HCT116 (cell line): ENCODE results near the gene CYRIA.

Experiments
- POLR2A ChIP-seq: IDR thresholded peaks from 2 replicates; pipeline ENCODE4 v1.7.0; 2011; ENCODE audit warnings: borderline replicate concordance; ENCODE audit not compliant: insufficient read depth, insufficient read length; ENCODE audit errors: extremely low read depth
- POLR2AphosphoS5 ChIP-seq: IDR thresholded peaks from 2 replicates; pipeline ENCODE4 v1.6.1; 2011; ENCODE audit warnings: mild to moderate bottlenecking, low read depth, low read length, moderate library complexity
- SIN3A ChIP-seq: IDR thresholded peaks from 2 replicates; pipeline ENCODE4 v1.6.1; 2012; ENCODE audit warnings: low read depth
- SP1 ChIP-seq: IDR thresholded peaks from 2 replicates; pipeline ENCODE4 v1.6.1; 2012; ENCODE audit warnings: low read depth
- TF ChIP-seq, protein P1 (sequence below), 3 experiments: fragments of 200-600 bp in 1 of 3; sonication (generic) in 1 of 3; IDR thresholded peaks in 2 of 3; conservative IDR thresholded peaks in 1 of 3; 2 replicates each; pipeline ENCODE4 v1.5.1; 2012 to 2017; ENCODE audit warnings: low read depth in 2 of 3, low read length in 2 of 3, antibody characterized with exemption in 1 of 3, borderline replicate concordance in 1 of 3, control low read depth in 1 of 3, mild to moderate bottlenecking in 1 of 3, mixed read lengths in 1 of 3, mixed run types in 1 of 3, moderate library complexity in 1 of 3; ENCODE audit not compliant: insufficient read depth in 1 of 3

DNA sequence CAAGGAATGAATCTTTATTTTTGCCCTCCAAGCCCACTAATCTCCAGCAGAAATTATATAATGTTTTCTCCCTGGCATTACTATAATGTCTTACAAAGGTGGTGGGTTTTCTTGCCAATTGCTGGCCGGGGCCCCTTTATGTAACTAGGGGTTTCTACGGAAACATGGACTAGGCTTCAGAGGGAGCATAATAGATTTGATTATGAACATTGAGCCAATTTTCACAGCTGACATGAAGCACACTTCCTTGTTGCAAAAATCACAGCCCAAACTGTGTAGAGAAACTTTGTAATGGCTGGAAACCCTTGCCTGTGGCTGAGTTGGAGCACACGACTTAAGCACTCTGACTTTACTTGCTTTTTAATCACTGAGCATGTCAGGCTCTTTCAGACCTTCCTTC is 3.8 kb upstream of the CYRIA start:
- TF ChIP-seq SP1 = no peak
- TF ChIP-seq, protein P1, sequence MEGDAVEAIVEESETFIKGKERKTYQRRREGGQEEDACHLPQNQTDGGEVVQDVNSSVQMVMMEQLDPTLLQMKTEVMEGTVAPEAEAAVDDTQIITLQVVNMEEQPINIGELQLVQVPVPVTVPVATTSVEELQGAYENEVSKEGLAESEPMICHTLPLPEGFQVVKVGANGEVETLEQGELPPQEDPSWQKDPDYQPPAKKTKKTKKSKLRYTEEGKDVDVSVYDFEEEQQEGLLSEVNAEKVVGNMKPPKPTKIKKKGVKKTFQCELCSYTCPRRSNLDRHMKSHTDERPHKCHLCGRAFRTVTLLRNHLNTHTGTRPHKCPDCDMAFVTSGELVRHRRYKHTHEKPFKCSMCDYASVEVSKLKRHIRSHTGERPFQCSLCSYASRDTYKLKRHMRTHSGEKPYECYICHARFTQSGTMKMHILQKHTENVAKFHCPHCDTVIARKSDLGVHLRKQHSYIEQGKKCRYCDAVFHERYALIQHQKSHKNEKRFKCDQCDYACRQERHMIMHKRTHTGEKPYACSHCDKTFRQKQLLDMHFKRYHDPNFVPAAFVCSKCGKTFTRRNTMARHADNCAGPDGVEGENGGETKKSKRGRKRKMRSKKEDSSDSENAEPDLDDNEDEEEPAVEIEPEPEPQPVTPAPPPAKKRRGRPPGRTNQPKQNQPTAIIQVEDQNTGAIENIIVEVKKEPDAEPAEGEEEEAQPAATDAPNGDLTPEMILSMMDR (IDR thresholded peaks at IDR 0.05 in 2 of 3, conservative IDR thresholded peaks at IDR 0.05 in 1 of 3; ENCODE audit: borderline replicate concordance in 1 of 3, insufficient read depth in 1 of 3, low read depth in 2 of 3, low read length in 2 of 3) = no peak
- TF ChIP-seq POLR2AphosphoS5 = no peak
- TF ChIP-seq POLR2A = no peak
- TF ChIP-seq SIN3A = no peak
